G401.6 (cell line): ENCODE results near the gene RNF5.
A peak's percentile ranks its signal among the peaks of the same experiment; 100 is the strongest.

Experiments used
- FAIRE-seq: peaks from 2 replicates; lab custom pipeline; 2012; peaks lifted over from hg19 to GRCh38; lab: Jason Lieb, UNC

Gene RNF5

DNA sequence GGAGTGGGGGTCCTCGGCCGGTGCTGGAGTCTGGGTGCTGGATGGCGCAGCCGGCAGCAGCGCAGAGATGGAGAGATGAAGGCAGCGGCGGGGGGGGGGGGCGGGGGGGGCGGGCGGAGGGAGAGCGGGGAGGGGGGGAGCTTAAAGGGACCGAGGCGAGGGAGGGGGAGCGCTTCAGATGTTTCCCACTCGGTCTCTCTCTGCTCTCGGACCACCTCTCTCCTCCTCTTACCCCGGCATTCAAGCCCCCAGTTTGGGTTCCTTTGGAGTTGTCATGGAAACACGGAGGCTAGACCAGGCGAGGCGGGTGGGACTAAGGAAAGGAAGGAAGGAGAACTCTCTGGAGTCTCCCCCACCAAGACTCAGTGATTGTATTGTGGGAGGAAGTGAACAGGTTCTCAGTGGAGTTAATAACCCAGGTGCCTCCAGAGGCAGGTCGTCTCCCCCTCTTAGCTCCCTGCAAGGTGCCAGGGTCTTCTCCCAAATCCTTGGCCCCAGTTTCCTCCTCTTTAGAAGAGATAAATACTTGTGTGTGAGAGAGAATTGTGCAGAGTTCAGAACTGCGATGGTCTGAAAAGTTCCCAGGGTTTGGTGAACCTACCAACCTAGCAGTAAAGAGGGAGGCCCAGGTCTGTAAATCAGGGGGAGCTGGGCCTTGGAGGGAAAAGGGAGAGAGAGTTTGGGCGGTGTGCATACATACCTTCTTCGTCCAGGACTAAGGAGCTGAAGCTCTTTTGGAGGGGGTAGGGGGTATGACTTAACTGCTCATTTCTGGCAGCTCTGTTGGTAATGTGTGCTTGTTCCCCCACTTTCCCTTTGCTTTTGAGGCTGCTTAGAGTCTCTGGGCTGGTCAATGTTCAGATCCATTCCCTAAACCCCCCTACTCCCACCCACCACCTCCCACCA is 26.1 kb upstream of the RNF5 start, which contains the start of gene PRRT1:
TSS of gene PRRT1 (minus strand) at position 77 of the 906 bp plus-strand sequence. CDS start 112 bp downstream, outside the sequence.
- no peak for FAIRE-seq

DNA sequence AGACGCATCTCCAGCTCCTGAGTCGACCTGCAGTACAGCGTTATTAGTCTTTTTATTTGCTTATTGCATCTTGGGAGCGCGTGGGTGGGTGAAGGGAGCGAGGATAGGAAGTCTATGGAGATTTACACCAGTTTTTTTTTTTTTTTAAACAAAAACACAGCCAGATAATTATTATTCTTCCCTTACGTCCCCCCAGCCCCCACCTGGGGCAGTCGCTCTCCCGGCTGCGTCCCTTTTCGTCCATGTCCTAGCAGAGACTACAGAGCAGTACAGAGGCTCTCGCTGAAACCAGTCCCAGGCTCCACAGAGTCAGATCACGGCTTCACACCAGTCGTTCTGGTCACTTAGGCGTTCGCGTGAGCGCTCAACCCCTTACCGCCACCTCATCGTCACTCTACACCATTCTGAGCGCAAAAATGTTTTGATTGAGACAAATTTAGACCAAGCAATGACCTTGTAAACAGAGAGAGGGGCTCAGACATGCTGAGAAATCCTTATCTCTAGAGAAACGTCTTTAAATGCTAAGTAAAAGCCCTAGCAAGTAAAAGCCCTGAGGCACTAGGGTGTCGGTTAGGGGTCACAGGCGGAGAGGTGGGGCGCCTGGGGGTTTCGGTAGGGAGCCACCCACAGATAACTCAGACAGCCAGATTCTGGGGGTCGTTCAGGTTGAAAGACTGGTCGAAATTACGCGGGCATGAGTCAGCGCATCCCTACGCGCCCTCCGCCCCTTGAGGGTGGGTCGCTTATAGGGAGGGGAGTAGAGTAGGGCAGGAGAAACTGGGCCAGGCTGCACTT is 25.2 kb upstream of the RNF5 start:
- no peak for FAIRE-seq

GRCh38 chr6:32153564-32154513 is 24.4 kb upstream of the RNF5 start, which contains the start of gene PPT2:
TSS of gene PPT2 (plus strand) at chr6:32154141. CDS start at chr6:32154595, 454 bp downstream.
- peak; percentile 88 for FAIRE-seq

GRCh38 chr6:32154514-32155161 is 23.6 kb upstream of the RNF5 start:
- no peak for FAIRE-seq

- FAIRE-seq, result no peak
Observed at GRCh38 chr6:32156891-32157290, 21.3 kb upstream of the RNF5 start.

- FAIRE-seq, result no peak
Observed at GRCh38 chr6:32158052-32158451, 20.2 kb upstream of the RNF5 start.

GRCh38 chr6:32163559-32164258 is 14.5 kb upstream of the RNF5 start:
- FAIRE-seq, result no peak

GRCh38 chr6:32164295-32164694 is 13.9 kb upstream of the RNF5 start, which contains the start of gene EGFL8:
TSS of gene EGFL8 (plus strand) at chr6:32164595. CDS start at chr6:32166166, 1,571 bp downstream.
- no peak for FAIRE-seq

GRCh38 chr6:32166411-32167061 is 11.7 kb upstream of the RNF5 start:
- no peak for FAIRE-seq

DNA sequence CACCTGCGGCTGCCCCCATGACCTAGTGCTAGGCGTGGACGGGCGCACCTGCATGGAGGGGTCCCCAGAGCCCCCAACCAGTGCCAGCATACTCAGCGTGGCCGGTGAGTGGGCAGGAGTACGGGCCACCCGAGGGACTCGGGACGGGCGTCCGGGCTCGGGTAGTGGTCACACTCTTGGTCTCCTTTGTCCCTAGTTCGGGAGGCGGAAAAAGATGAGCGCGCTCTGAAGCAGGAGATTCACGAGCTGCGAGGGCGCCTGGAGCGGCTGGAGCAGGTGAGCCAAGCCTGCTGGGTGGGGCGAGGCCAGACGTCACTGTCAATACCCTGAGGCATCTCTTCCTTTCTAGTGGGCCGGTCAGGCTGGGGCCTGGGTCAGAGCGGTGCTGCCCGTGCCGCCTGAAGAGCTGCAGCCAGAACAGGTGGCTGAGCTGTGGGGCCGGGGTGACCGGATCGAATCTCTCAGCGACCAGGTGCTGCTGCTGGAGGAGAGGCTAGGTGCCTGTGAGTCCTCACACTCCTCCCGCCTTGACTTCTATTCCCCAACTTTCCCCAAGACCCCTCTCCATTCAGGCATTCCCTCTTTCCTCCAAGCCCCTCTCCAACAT is 10.9 kb upstream of the RNF5 start:
- FAIRE-seq, result no peak

DNA sequence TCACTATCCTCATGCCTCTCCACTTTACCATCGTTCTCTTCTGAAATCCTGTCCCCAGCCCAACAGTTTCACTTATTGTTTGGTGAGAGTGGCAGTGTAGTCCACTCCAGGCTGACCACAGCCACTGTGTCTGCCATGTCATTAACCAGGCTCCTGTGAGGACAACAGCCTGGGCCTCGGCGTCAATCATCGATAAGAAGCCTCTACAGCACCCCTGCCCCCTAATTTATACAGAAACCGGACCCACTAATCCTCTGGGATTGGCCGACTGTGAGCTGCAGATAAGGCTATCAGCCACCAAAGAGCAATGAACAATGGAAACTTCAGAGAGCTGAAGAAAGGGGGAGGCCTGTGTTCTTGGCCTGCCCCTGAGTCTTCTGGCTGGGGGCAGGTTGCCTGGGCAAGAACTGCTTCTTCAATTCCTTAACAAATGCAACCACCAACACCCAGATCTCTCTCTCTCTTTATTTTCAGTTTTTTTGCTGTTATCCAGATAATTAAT is 10.4 kb upstream of the RNF5 start:
- no peak for FAIRE-seq

- no peak for FAIRE-seq
Observed at GRCh38 chr6:32168350-32168749, 9.9 kb upstream of the RNF5 start.

DNA sequence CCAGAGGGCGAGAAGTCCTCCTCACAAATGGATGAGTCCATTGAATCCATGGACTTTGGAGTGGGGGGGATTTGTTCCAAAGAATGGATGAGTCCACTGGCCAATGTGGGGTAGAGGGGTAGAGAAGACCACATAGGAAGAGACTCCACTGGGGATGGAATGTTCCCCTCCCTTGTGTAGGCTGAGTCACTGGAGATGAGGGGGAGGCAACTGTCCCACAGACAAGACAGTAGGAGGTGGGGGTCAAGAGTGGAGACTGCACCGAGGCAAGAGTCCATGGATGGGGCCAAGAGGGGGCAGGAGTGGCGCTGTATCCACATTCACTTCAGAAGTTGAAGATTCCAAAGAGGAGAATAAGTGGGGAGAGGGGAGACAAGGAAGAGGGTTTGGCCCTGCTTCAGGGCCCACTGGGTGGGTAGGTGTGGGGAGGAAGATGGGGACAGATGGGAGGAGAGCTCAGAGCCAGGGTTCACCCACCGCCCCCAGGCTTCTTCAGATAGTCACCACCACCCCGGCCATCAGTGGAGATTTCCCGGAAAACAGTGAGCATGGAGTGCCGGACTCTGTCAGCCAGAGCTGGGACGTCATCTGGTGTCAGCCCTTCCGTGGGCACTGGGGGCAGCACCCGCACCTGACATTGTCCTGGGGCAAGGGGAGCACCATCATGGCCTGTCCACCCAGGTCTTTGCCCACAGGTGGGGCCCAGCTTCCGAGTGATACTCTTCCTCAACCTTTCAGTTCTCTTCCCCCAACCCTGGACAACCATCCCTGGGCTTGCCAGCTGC is 9.2 kb upstream of the RNF5 start:
- no peak for FAIRE-seq

GRCh38 chr6:32170294-32170693 is 7.9 kb upstream of the RNF5 start:
- FAIRE-seq, result no peak

- no peak for FAIRE-seq
Observed at GRCh38 chr6:32171234-32171633, 7.0 kb upstream of the RNF5 start.

DNA sequence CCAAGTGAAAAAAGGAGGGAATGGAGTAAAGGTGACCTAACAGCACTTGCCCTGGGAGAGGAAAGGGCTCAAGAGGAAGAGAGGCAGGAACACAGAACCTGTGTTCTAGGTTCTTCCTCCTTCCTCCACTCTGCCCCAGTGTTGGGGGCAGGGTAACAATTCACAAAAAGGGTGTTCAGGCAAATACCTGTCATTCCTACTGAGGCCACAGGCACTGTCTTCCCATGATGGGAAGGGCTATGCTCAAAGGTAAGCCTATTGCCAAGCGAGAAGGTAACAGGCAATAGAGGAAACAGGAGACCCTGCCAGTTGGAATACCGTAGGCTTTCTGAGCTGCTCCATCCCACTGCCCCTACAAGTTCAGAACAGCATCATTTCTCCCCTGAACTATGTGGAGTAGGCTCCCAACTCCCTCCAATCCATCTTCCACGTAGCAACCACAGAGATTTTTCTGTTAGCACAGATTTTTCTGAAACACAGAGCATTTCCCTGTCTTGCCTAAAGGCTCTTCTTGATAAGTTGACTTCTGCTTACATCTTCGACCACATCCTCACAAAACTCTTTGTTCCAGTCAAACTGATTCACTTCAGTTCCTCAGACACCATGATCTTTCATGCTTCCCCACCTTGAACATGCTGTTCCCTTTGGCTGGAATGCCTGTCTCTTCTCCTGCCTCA is 5.0 kb upstream of the RNF5 start:
- no peak for FAIRE-seq

DNA sequence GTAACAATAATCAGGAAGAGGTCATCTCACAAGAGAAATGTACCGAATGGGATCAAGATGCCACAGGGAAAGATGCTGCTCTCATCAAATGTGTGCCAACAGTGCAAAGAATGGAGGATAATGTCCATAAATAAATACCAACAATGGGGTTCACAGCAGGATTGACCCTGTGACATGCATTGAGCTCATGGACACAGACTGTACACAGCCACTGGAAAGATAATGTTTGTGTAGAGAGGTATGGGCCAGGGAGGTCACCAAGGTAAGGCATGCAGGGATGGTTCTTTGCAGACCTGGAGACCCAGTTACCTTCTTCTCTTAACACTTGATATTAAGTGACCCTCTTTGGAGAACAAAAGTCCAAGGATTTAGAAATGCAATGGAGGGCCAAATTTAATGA is 3.8 kb upstream of the RNF5 start:
- no peak for FAIRE-seq

DNA sequence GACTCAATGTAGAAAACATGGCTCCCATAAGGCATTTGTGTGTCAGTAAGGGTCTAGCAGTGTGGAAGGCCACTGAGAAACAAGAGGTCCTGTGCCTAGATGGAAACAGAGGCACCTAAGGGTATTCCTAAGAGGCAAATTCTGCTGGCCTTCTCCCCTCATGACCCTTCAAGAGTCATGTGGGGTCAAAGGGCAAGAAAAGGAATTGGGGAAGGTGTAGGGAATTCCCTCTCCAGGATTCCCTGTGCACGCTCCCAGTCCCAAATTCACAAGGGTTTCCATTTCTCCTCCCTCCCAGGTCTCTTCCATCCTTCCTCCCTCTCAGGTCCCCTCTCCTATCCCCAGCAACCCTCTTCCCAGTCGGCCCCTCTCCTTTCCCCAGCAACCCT is 2.9 kb upstream of the RNF5 start:
- FAIRE-seq, result no peak
